Activated CD4-positive, alpha-beta T cell treated with anti-CD3 and anti-CD28 coated beads, Interleukin-2, amount 50 U/mL, for 16 hours (primary cell): ENCODE data around the gene SLC7A6.

Experiments used
- DNase-seq: peaks from one replicate; pipeline ENCODE4 v3.0.0-alpha.2; 2020

The SLC7A6 gene

GRCh38 chr16:68235108-68235886 lies 29.0 kb upstream of the SLC7A6 start:
- no peak for DNase-seq

GRCh38 chr16:68235887-68236136 lies 28.5 kb upstream of the SLC7A6 start, which contains the start of gene ESRP2:
Gene ESRP2, minus strand, starts transcription at chr16:68236127. Its CDS starts 82 bp downstream, at chr16:68236045.
- no peak for DNase-seq

GRCh38 chr16:68236137-68236825 lies 28.0 kb upstream of the SLC7A6 start:
- DNase-seq: no peak

- no peak for DNase-seq
Measured at GRCh38 chr16:68236826-68237242, 27.5 kb upstream of the SLC7A6 start.

- peak; percentile 95 for DNase-seq
Measured at GRCh38 chr16:68237243-68238028, 26.9 kb upstream of the SLC7A6 start.

GRCh38 chr16:68238029-68238345 lies 26.3 kb upstream of the SLC7A6 start:
- DNase-seq: no peak

- no peak for DNase-seq
Measured at GRCh38 chr16:68242085-68242484, 22.2 kb upstream of the SLC7A6 start.

- no peak for DNase-seq
Measured at GRCh38 chr16:68242926-68243858, 21.1 kb upstream of the SLC7A6 start.

GRCh38 chr16:68244481-68244902 lies 19.8 kb upstream of the SLC7A6 start:
- no peak for DNase-seq

- DNase-seq: peak; percentile 96
Measured at GRCh38 chr16:68244903-68245853, 19.1 kb upstream of the SLC7A6 start, which contains the start of gene PLA2G15. Gene PLA2G15, plus strand, starts transcription at chr16:68245373. Its CDS starts 54 bp downstream, at chr16:68245427.

- DNase-seq: no peak
Measured at GRCh38 chr16:68246121-68246520, 18.2 kb upstream of the SLC7A6 start.

- no peak for DNase-seq
Measured at GRCh38 chr16:68246666-68247065, 17.7 kb upstream of the SLC7A6 start.

- DNase-seq: no peak
Measured at GRCh38 chr16:68247400-68247799, 16.9 kb upstream of the SLC7A6 start.

GRCh38 chr16:68247932-68248331 lies 16.4 kb upstream of the SLC7A6 start:
- no peak for DNase-seq

- DNase-seq: no peak
Measured at GRCh38 chr16:68249371-68249770, 15.0 kb upstream of the SLC7A6 start.

- no peak for DNase-seq
Measured at GRCh38 chr16:68250951-68251350, 13.4 kb upstream of the SLC7A6 start.

GRCh38 chr16:68251832-68252231 lies 12.5 kb upstream of the SLC7A6 start:
- DNase-seq: no peak

GRCh38 chr16:68252383-68252782 lies 11.9 kb upstream of the SLC7A6 start:
- no peak for DNase-seq

- no peak for DNase-seq
Measured at GRCh38 chr16:68253721-68254120, 10.6 kb upstream of the SLC7A6 start.

GRCh38 chr16:68255712-68256111 lies 8.6 kb upstream of the SLC7A6 start:
- no peak for DNase-seq

GRCh38 chr16:68257251-68257905 lies 6.9 kb upstream of the SLC7A6 start:
- no peak for DNase-seq
